RWPE1 (cell line): ENCODE data around the gene JCAD.

Experiments used
- CTCF ChIA-PET: fragments of 350-600 bp; sonication (Branson Sonifier 250); formaldehyde crosslinking; extraction: SDS; loops from one replicate; lab custom pipeline; 2021; lab: Yijun Ruan, JAX
- POLR2A ChIA-PET: fragments of 400-600 bp; formaldehyde crosslinking; extraction: SDS; loops from one replicate; lab custom pipeline; 2020; ENCODE audit warnings: antibody characterized with exemption; ENCODE audit not compliant: low non-redundant PET; lab: Yijun Ruan, JAX
- DNase-seq: peaks from one replicate; pipeline ENCODE4 v3.0.0; 2012; ENCODE audit warnings: low spot score
- H3K27ac ChIP-seq: fragments of 450-650 bp; 2 replicates; pipeline ENCODE4 v1.5.1; 2017
- CTCF ChIP-seq: fragments of 450-650 bp; conservative IDR thresholded peaks from 2 replicates; pipeline ENCODE4 v1.5.1; 2017; ENCODE audit warnings: low read depth, mild to moderate bottlenecking

The JCAD gene

GRCh38 chr10:30038781-30039536 lies 20.4 kb downstream of the JCAD start:
- CTCF ChIA-PET, result no interaction called here
- POLR2A ChIA-PET, result interaction anchor here (0.8 kb wide), 1 partner anchor 413 kb away, joined by 3 read pairs; no protein-coding TSS in a partner anchor
- no peak for DNase-seq
- no peak for TF ChIP-seq CTCF
- no peak overlapping the region for H3K27ac ChIP-seq

GRCh38 chr10:30037620-30038336 lies 21.6 kb downstream of the JCAD start:
- no peak for TF ChIP-seq CTCF
- ChIA-PET CTCF (no interaction called here), POLR2A (no interaction called here)
- H3K27ac ChIP-seq, result no peak overlapping the region
- DNase-seq, result no peak

- CTCF ChIA-PET, result no interaction called here
- POLR2A ChIA-PET, result no interaction called here
- no peak for DNase-seq
- H3K27ac ChIP-seq, result no peak overlapping the region
- TF ChIP-seq CTCF, result no peak
Observed at GRCh38 chr10:30036811-30037210, 22.6 kb downstream of the JCAD start.

- TF ChIP-seq CTCF, result no peak
- CTCF ChIA-PET, result no interaction called here
- no peak overlapping the region for H3K27ac ChIP-seq
- no peak for DNase-seq
- POLR2A ChIA-PET, result no interaction called here
Observed at GRCh38 chr10:30036341-30036740, 23.0 kb downstream of the JCAD start.

- no peak overlapping the region for H3K27ac ChIP-seq
- ChIA-PET CTCF (interaction anchor here (0.6 kb wide), 1 partner anchor 219 kb away, joined by 4 read pairs; no protein-coding TSS in a partner anchor), POLR2A (no interaction called here)
- DNase-seq, result no peak
- TF ChIP-seq CTCF, result no peak
Observed at GRCh38 chr10:30034433-30035137, 24.8 kb downstream of the JCAD start.

GRCh38 chr10:30032125-30032524 lies 27.3 kb downstream of the JCAD start:
- no peak for TF ChIP-seq CTCF
- DNase-seq, result no peak
- POLR2A ChIA-PET, result no interaction called here
- H3K27ac ChIP-seq, result no peak overlapping the region
- CTCF ChIA-PET, result no interaction called here
